ENCODE measurements around the gene P3H4. TPM values are rescaled to one million over a fixed set of nuclear protein-coding genes. Genes with fewer than 3 reads are reported as not detected.
"Not testable (repeated sequence)": the region's sequence is repeated elsewhere in the genome, so short reads cannot be mapped to it uniquely, and the experiment has no call there.

Gene P3H4
- total RNA-seq, 1 donor from 2014 or later = 6.0 TPM

- peaks cover 24% of the 10 kb centered on the region for H3K4me1 ChIP-seq
- no peak for DNase-seq
- peak overlapping the region; percentile 71 for H3K27ac ChIP-seq (replicated peaks)
- intact Hi-C loops (cut with micrococcal nuclease) = no loop called here
- peak overlapping the region; percentile 98 for H3K4me3 ChIP-seq
- TF ChIP-seq CTCF (IDR thresholded peaks at IDR 0.05; ENCODE audit: borderline replicate concordance) = no peak
- H3K9me3 ChIP-seq (replicated peaks) = no peaks in the 10 kb centered on the region
- H3K27me3 ChIP-seq (ENCODE audit: low read depth) = no peaks in the 10 kb centered on the region
- H3K36me3 ChIP-seq = peaks cover 23% of the 10 kb centered on the region
Measured at GRCh38 chr17:41835214-41835799, 23.6 kb upstream of the P3H4 start.

GRCh38 chr17:41829961-41830360 is 18.2 kb upstream of the P3H4 start:
- H3K27me3 ChIP-seq (ENCODE audit: low read depth); H3K27ac ChIP-seq (replicated peaks); H3K4me3 ChIP-seq; intact Hi-C loops (cut with micrococcal nuclease); H3K9me3 ChIP-seq (replicated peaks); H3K4me1 ChIP-seq; DNase-seq: not testable (repeated sequence)
- peaks cover 65% of the 10 kb centered on the region for H3K36me3 ChIP-seq

- H3K27me3 ChIP-seq (ENCODE audit: low read depth) = no peaks in the 10 kb centered on the region
- TF ChIP-seq CTCF (IDR thresholded peaks at IDR 0.05; ENCODE audit: borderline replicate concordance) = no peak
- intact Hi-C loops (cut with micrococcal nuclease) = no loop called here
- no peak overlapping the region for H3K4me3 ChIP-seq
- no peak for DNase-seq
- H3K4me1 ChIP-seq = no peaks in the 10 kb centered on the region
- no peak overlapping the region for H3K27ac ChIP-seq (replicated peaks)
- H3K36me3 ChIP-seq = peaks cover 47% of the 10 kb centered on the region
- no peaks in the 10 kb centered on the region for H3K9me3 ChIP-seq (replicated peaks)
Measured at GRCh38 chr17:41825175-41825845, 13.6 kb upstream of the P3H4 start.

GRCh38 chr17:41824086-41824485 is 12.3 kb upstream of the P3H4 start:
- no peak overlapping the region for H3K27ac ChIP-seq (replicated peaks)
- no peak for TF ChIP-seq CTCF (IDR thresholded peaks at IDR 0.05; ENCODE audit: borderline replicate concordance)
- H3K27me3 ChIP-seq (ENCODE audit: low read depth) = peaks cover 3% of the 10 kb centered on the region
- no peak overlapping the region for H3K4me3 ChIP-seq
- H3K4me1 ChIP-seq = no peaks in the 10 kb centered on the region
- DNase-seq = no peak
- H3K36me3 ChIP-seq = peaks cover 36% of the 10 kb centered on the region
- no peaks in the 10 kb centered on the region for H3K9me3 ChIP-seq (replicated peaks)
- intact Hi-C loops (cut with micrococcal nuclease) = no loop called here

GRCh38 chr17:41823580-41823979 is 11.8 kb upstream of the P3H4 start:
- Histone ChIP-seq H3K9me3 (replicated peaks) (no peaks in the 10 kb centered on the region), H3K36me3 (peaks cover 31% of the 10 kb centered on the region), H3K27ac (replicated peaks) (no peak overlapping the region), H3K4me1 (no peaks in the 10 kb centered on the region), H3K27me3 (ENCODE audit: low read depth) (peaks cover 3% of the 10 kb centered on the region), H3K4me3 (no peak overlapping the region)
- no peak for TF ChIP-seq CTCF (IDR thresholded peaks at IDR 0.05; ENCODE audit: borderline replicate concordance)
- no peak for DNase-seq
- intact Hi-C loops (cut with micrococcal nuclease) = no loop called here

GRCh38 chr17:41823141-41823524 is 11.4 kb upstream of the P3H4 start:
- TF ChIP-seq CTCF (IDR thresholded peaks at IDR 0.05; ENCODE audit: borderline replicate concordance) = no peak
- intact Hi-C loops (cut with micrococcal nuclease) = no loop called here
- H3K27ac ChIP-seq (replicated peaks) = no peak overlapping the region

More at GRCh38 chr17:41823141-41823524, 11.4 kb upstream of the P3H4 start:
- Histone ChIP-seq H3K36me3 (peaks cover 27% of the 10 kb centered on the region), H3K27me3 (ENCODE audit: low read depth) (peaks cover 3% of the 10 kb centered on the region), H3K4me3 (no peak overlapping the region), H3K4me1 (no peaks in the 10 kb centered on the region), H3K9me3 (replicated peaks) (no peaks in the 10 kb centered on the region)
- DNase-seq = no peak

All from left ventricle myocardium inferior (tissue), 1 donor.